AG04449 (cell line): ENCODE results near the gene RACGAP1.

Experiments used
- CTCF ChIA-PET: fragments of 350-600 bp; formaldehyde crosslinking; extraction: SDS; loops from one replicate; lab custom pipeline; 2021; ENCODE audit warnings: antibody characterized with exemption; lab: Yijun Ruan, JAX
- POLR2A ChIA-PET: fragments of 400-600, 350-600 bp; formaldehyde crosslinking; extraction: SDS; loops from one replicate; lab custom pipeline; 2020; ENCODE audit warnings: antibody characterized with exemption, inconsistent platforms; lab: Yijun Ruan, JAX
- DNase-seq: peaks from one replicate; pipeline ENCODE4 v3.0.0-alpha.2; 2010; ENCODE audit warnings: low read depth, low spot score
- H3K4me3 ChIP-seq: 2 replicates; pipeline ENCODE4 v1.5.1; 2011; ENCODE audit warnings: low read depth, mild to moderate bottlenecking, control low read depth, low read length
- TF ChIP-seq, protein P1 (sequence below): IDR thresholded peaks from one replicate; pipeline ENCODE4 v1.5.1; 2011; ENCODE audit warnings: mild to moderate bottlenecking, moderate library complexity, low read length, control low read depth, inconsistent platforms; ENCODE audit not compliant: insufficient read depth; ENCODE audit errors: missing control alignments

RACGAP1 gene

GRCh38 chr12:49964849-49965624, 60.3 kb downstream of the RACGAP1 start:
- POLR2A ChIA-PET, result no interaction called here
- TF ChIP-seq, protein P1, sequence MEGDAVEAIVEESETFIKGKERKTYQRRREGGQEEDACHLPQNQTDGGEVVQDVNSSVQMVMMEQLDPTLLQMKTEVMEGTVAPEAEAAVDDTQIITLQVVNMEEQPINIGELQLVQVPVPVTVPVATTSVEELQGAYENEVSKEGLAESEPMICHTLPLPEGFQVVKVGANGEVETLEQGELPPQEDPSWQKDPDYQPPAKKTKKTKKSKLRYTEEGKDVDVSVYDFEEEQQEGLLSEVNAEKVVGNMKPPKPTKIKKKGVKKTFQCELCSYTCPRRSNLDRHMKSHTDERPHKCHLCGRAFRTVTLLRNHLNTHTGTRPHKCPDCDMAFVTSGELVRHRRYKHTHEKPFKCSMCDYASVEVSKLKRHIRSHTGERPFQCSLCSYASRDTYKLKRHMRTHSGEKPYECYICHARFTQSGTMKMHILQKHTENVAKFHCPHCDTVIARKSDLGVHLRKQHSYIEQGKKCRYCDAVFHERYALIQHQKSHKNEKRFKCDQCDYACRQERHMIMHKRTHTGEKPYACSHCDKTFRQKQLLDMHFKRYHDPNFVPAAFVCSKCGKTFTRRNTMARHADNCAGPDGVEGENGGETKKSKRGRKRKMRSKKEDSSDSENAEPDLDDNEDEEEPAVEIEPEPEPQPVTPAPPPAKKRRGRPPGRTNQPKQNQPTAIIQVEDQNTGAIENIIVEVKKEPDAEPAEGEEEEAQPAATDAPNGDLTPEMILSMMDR, result no peak
- no peak for DNase-seq
- no peak overlapping the region for H3K4me3 ChIP-seq
- CTCF ChIA-PET, result interaction anchor here (0.9 to 26.8 kb wide), 16 partner anchors 11 to 211 kb away, joined by 3 to 1042 read pairs (median 46); partner anchors contain the start of gene AQP2

DNA sequence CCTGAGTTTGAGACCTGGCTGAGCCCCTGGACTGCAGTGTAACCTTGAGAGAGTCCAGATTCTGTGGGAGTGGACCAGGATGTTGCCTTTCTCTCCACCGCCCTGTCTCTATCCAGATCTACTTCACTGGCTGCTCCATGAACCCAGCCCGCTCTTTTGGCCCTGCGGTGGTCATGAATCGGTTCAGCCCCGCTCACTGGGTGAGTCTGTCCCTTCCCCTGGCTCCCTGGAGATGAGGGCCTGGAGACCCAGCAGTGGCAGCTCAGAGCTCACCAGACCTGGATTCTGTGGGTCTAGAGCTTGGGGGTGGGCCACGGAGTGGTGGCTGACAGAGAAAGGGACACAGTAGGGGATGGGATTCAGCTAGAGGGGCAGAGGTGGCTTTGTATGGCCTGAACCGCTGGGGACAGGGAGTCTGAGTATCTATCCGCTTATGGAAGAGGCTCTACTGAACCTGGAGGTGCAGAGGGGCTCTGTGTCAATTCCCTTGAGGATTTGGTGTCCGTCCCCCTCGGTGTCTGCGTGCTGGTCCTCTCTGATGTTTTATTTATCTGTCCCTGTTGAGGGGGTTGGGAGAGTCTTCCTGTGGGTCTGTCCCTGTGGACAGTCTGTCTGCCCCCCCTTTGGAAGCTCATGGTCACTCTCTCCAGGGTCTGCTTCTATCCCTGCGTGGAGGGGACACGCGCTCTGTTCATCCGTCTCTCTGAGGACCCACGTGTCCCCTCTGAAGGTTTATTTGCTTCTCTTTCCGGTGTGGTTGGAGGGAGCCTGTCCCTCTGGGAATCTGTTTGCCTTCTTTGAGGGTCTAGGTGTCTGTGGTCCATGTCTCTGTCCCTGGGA, 61.1 kb downstream of the RACGAP1 start:
- no peak for DNase-seq
- CTCF ChIA-PET, result interaction anchor here (0.5 to 26.8 kb wide), 12 partner anchors 10 to 105 kb away, joined by 3 to 1042 read pairs (median 82); partner anchors contain the start of gene AQP2
- POLR2A ChIA-PET, result no interaction called here
- TF ChIP-seq, protein P1, result no peak
- no peak overlapping the region for H3K4me3 ChIP-seq

- TF ChIP-seq, protein P1, result no peak
- ChIA-PET POLR2A (no interaction called here), CTCF (interaction anchor here (1.0 to 26.8 kb wide), 7 partner anchors 8 to 106 kb away, joined by 3 to 1042 read pairs (median 122); no protein-coding TSS in a partner anchor)
- no peak overlapping the region for H3K4me3 ChIP-seq
- no peak for DNase-seq
Observed at GRCh38 chr12:49962861-49963765, 62.2 kb downstream of the RACGAP1 start.

- CTCF ChIA-PET, result interaction anchor here (1.0 to 26.8 kb wide), 8 partner anchors 9 to 107 kb away, joined by 3 to 1042 read pairs (median 64); no protein-coding TSS in a partner anchor
Observed at GRCh38 chr12:49961993-49962764, 63.1 kb downstream of the RACGAP1 start.

More at GRCh38 chr12:49961993-49962764, 63.1 kb downstream of the RACGAP1 start:
- TF ChIP-seq, protein P1, result no peak
- H3K4me3 ChIP-seq, result no peak overlapping the region
- POLR2A ChIA-PET, result no interaction called here
- no peak for DNase-seq
